GM12874 (cell line): ENCODE data around the gene WDR45.

Experiments used
- TF ChIP-seq, protein P1 (sequence below): IDR thresholded peaks from 2 replicates; pipeline ENCODE4 v1.5.1; 2011; ENCODE audit warnings: low read depth, mild to moderate bottlenecking, control low read depth, low read length, moderate library complexity; ENCODE audit not compliant: insufficient read depth

The WDR45 gene

DNA sequence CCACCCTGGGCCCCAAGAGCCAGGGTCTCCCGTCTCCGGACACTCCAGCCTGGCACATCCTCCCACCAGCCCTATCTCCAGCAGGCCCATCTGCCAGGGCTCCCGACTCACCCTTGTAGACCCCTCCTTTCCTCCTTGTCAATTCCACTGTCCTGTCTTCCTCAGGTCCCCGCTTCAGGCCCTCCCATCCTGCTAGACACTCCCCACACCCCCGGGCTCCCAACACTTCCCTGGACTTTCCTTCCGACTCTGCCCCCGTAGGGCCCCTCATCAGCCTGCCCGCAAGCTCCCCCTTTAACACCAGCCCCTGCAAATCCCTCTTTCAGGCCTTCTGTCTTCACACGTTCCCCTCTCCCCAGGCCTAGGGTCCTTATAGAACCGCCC, 7.0 kb downstream of the WDR45 start:
- TF ChIP-seq, protein P1, sequence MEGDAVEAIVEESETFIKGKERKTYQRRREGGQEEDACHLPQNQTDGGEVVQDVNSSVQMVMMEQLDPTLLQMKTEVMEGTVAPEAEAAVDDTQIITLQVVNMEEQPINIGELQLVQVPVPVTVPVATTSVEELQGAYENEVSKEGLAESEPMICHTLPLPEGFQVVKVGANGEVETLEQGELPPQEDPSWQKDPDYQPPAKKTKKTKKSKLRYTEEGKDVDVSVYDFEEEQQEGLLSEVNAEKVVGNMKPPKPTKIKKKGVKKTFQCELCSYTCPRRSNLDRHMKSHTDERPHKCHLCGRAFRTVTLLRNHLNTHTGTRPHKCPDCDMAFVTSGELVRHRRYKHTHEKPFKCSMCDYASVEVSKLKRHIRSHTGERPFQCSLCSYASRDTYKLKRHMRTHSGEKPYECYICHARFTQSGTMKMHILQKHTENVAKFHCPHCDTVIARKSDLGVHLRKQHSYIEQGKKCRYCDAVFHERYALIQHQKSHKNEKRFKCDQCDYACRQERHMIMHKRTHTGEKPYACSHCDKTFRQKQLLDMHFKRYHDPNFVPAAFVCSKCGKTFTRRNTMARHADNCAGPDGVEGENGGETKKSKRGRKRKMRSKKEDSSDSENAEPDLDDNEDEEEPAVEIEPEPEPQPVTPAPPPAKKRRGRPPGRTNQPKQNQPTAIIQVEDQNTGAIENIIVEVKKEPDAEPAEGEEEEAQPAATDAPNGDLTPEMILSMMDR = no peak

DNA sequence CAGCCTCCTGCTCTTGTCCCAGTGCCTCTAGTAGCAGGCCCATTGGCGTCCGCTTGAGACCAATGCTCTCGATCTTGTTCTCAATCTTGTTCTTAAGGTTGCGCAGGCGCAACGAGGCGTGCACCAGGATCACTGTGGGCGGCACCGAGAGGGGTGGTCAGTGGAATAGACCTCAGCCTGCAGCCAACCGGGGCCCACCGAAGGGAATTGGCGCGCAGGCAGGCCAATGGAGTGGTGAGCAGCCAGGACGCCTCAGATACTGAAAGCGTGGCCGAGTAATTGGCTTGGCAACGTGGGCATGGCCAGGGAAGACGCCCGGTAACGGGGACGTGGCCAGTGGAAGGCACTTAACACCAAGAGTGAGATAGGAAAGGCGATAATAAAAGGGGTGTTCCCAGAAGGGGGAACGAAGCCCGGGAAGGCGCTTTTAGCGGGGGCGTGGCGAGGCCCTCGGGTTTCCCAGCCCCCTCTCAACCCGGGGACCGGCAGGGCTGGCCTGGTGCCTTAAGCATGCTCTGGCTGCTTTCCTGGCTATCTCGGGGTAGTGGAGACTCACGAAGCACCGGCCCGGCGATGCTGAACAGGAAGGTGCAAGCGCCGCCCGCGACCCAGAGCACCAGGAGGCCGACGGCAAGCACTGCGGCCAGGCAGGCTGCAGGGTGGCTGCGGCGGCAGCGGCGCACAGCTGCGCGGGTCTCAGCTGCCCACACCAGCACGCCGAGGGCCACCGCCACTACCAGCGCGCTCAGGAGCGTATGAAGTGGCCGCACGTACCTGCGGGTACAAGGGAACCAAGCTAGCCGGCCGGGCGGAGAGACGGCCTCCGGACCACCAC, 7.6 kb downstream of the WDR45 start:
- TF ChIP-seq, protein P1 = no peak

DNA sequence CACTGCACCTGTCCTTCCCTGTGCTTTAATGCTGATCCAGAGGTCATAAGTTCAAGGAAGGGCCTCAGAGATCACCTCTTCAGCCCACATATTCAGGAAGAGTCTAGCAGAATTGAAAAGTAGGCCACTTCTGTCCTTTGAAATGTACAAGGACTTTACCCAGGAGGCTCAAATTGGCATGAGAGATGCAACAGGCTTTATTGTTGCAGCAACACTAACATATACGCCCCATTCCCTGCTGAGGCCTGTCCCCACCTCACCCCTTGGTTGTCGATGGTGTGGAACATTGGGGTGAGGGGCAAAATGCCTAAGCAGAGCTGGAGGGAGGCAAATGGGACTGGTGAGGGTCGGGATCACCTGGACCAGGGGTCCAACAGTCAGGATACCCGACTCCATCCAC, 8.7 kb downstream of the WDR45 start:
- TF ChIP-seq, protein P1 = no peak

DNA sequence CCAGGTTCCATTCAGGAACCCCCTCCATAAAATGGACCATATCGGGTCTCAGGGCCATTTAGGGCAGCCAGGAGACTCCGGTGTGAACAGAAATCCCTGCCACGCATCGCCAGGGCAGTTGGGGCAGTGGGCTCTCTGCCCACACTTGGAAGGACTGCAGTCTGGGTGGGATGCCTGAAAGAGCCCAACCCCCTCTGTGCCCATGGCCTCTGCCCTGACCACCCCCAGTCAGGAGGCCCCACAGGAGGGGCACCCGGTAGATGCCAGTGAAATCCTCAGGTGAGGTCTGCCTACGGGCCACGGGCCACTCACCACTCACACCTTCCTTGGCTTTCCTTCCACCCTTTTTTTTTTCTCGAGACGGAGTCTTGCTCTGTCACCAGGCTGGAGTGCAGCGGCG, 10.6 kb downstream of the WDR45 start:
- TF ChIP-seq, protein P1 = no peak

DNA sequence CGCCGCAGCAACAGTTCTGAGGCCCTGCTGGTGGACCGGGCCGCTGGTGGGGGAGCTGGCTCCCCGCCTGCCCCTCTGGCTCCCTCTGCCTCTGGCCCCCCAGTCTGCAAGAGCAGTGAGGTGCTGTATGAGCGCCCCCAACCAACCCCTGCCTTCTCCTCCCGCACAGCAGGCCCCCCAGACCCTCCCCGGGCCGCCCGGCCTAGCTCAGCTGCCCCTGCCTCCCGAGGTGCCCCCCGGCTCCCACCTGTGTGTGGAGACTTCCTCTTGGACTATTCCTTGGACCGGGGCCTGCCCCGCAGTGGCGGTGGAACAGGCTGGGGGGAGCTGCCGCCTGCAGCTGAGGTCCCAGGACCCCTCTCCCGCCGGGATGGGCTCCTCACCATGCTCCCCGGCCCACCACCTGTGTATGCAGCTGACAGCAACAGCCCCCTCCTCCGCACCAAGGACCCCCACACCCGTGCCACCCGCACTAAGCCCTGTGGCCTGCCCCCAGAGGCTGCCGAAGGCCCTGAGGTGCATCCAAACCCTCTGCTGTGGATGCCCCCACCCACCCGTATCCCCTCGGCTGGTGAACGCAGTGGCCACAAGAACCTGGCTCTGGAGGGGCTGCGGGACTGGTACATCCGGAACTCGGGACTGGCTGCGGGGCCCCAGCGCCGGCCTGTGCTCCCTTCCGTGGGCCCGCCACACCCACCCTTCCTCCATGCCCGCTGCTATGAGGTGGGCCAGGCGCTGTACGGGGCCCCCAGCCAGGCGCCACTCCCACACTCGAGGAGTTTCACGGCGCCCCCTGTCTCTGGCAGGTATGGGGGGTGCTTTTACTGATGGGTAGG, 12.2 kb downstream of the WDR45 start:
- TF ChIP-seq, protein P1 = no peak

DNA sequence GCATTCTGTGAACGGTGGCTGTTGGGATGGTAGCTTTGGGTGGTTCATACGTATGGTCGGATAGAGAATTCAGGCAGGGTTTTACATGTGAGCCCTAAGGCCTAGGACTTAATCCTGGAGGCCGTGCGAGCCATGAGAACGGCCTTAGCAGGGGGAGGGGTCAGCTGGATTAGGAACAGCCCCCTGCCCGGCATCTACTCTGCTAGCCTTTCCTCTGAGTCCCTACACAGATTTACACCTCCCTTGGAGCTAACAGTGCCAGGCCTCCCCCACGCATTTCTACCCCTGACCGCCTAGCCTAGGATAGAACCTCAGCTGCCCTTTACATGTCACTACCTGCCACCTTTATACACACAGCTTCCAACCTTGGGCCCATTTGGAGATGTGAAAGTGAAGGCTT, 13.0 kb downstream of the WDR45 start:
- TF ChIP-seq, protein P1 = no peak

DNA sequence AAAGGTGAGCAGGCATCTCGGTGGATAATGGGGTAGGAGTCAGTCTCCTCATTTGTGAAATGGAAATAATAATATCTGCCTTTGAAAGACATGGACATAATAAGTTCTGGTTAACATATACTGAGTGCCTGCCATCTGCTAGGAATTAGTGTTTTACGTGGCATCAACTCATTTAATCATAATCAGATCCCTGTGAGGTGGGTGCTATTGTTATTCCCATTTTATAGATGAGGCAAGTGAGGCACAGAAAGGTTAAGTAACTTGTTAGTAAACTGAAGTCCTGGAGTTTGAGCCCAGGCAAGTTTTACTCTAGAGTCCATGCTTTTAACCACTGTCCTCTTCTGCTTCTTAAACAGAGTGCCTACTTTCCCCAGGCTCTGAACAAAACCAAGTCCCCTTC, 13.4 kb downstream of the WDR45 start:
- TF ChIP-seq, protein P1 = no peak
